ENCODE results near the gene LY6G6C. TPM values are rescaled to one million over a fixed set of nuclear protein-coding genes. Genes with fewer than 3 reads are reported as not detected.

The LY6G6C gene
- total RNA-seq, 1 donor from 2014 or later: 1.3 TPM

DNA sequence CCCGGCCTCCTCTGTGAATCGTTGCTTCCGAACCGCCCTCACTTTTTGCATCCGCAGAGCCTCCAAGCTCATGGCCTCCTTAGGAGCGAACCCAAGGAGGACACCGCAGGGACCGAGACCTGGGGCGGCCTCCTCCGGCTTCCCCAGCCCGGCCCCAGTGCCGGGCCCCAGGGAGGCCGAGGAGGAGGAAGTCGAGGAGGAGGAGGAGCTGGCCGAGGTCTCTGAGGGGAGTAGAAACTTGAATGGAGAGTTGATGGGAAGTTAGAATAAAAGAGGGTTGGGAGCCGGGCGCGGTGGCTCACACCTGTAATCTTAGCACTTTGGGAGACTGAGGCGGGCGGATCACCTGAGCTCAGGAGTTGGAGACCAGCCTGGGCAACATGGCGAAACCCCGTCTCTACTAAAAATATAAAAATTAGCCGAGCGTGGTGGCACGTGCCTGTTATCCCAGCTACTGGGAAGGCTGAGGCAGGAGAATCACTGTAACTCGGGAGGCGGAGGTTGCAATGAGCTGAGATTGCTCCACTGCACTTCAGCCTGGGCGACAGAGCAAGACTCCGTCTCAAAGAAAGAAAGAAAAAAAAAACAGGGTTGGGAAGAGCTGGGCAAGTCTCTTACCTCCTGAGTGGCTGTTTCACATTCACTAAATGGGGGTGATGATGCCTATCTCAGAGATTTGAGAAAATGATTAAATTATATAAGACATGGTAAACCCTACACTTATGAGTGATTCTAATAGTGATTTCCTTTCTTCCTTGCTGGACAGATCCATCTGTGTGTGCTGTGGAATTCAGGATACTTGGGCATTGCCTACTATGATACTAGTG is 19.1 kb upstream of the LY6G6C start:
- peaks cover 2% of the 10 kb centered on the region for H3K36me3 Mint-ChIP-seq
- no peaks in the 10 kb centered on the region for H3K27me3 Mint-ChIP-seq (ENCODE audit: low read depth)
- no peaks in the 10 kb centered on the region for H3K9me3 Mint-ChIP-seq
- H3K4me1 Mint-ChIP-seq: peaks cover 51% of the 10 kb centered on the region
- peak overlapping the region; percentile 85 for H3K4me3 Mint-ChIP-seq
- DNase-seq (ENCODE audit: low spot score in 2 of 2, unreplicated experiment in 2 of 2): no peak
- H3K27ac Mint-ChIP-seq: peak overlapping the region; percentile 95
- TF ChIP-seq, protein P1, sequence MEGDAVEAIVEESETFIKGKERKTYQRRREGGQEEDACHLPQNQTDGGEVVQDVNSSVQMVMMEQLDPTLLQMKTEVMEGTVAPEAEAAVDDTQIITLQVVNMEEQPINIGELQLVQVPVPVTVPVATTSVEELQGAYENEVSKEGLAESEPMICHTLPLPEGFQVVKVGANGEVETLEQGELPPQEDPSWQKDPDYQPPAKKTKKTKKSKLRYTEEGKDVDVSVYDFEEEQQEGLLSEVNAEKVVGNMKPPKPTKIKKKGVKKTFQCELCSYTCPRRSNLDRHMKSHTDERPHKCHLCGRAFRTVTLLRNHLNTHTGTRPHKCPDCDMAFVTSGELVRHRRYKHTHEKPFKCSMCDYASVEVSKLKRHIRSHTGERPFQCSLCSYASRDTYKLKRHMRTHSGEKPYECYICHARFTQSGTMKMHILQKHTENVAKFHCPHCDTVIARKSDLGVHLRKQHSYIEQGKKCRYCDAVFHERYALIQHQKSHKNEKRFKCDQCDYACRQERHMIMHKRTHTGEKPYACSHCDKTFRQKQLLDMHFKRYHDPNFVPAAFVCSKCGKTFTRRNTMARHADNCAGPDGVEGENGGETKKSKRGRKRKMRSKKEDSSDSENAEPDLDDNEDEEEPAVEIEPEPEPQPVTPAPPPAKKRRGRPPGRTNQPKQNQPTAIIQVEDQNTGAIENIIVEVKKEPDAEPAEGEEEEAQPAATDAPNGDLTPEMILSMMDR (IDR thresholded peaks at IDR 0.05; ENCODE audit: unreplicated experiment): no peak

DNA sequence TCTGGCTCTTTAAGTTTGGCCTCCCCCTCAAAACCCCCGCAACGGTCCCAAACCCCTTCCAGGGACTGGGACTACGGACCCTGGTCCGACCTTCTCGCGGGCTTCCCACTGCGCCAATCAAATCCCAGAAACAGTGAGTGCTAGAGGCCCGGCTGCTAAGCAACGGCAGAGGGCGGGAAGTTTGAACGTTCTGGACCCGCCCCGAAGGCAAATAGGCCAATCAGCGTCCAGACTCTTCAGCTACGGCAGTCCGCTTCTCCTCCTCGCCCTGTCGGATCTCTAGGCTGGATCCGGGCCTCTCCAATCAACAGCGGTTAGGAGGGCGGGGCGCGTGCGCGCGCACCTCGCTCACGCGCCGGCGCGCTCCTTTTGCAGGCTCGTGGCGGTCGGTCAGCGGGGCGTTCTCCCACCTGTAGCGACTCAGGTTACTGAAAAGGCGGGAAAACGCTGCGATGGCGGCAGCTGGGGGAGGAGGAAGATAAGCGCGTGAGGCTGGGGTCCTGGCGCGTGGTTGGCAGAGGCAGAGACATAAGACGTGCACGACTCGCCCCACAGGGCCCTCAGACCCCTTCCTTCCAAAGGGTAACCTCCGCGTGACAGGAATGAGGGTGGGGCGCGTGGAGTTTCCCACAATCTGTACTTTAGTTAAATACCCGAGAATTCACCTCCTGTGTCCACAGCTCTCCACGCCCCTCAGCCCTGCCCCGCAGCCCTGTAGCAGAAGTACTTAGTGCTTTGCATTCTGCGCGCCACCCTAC is 18.3 kb upstream of the LY6G6C start, which contains the start of gene MSH5:
MSH5 (plus strand) TSS at position 367 of the 758 bp plus-strand sequence. CDS start 462 bp downstream, outside the sequence.
- no peaks in the 10 kb centered on the region for H3K9me3 Mint-ChIP-seq
- peak; percentile 96 to 98 for DNase-seq (ENCODE audit: low spot score in 2 of 2, unreplicated experiment in 2 of 2)
- H3K4me3 Mint-ChIP-seq: peak within 1 kb of the TSS; percentile 85
- TF ChIP-seq, protein P1 (IDR thresholded peaks at IDR 0.05; ENCODE audit: unreplicated experiment): no peak
- H3K27me3 Mint-ChIP-seq (ENCODE audit: low read depth): no peaks in the 10 kb centered on the region
- peak within 1 kb of the TSS; percentile 99 for H3K27ac Mint-ChIP-seq
- peaks cover 2% of the 10 kb centered on the region for H3K36me3 Mint-ChIP-seq
- peaks cover 58% of the 10 kb centered on the region for H3K4me1 Mint-ChIP-seq

DNA sequence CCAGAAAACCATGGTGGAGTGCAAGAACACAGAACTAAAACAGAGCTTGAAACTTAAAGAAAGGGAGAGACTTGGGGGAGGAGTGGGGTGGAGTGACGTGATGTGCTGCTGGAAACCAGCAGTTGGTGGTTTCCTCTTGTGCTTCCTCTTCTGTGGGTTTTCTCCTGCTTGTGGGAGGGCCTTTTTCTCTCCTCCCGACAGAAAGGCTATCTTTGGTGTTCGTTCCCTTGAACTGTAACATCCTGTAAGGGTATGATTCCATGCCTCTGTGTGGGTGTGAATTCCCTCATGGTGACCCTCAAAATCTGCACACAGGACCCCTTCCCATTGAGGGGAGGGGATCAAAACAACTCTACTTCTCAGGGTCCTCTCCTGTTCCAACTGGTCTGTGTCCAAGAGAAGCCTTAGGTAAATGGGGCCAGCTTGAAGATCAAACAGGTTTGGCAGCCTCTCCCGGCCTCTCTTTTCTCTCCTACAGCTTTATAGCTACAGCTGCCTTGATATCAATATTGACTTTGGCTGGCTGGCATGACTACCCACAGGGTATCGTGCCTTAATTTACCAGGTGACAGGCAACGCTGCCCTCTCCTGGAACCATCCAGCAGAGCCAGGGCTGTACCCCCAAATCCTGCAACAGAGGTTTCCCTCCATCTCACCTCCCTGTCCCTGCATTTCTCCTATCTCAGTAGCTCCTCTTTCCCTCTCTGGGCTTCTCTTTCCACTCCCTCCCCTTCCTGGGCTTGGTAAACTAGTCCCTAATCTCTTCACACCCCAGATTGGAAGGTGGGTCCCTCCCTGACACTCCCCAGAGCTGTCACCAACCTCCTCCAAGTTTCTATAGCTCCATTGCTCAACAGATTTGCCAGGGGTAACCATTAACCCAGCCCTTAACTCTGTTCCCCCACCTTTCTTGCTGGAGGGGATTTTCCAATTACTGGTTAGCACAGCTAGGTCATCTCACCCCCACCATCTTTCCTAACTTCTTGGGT is 16.7 kb upstream of the LY6G6C start:
- H3K9me3 Mint-ChIP-seq: no peaks in the 10 kb centered on the region
- no peak for DNase-seq (ENCODE audit: low spot score in 2 of 2, unreplicated experiment in 2 of 2)
- H3K4me3 Mint-ChIP-seq: peak overlapping the region; percentile 82
- H3K27ac Mint-ChIP-seq: peak overlapping the region; percentile 99
- TF ChIP-seq, protein P1 (IDR thresholded peaks at IDR 0.05; ENCODE audit: unreplicated experiment): no peak
- H3K4me1 Mint-ChIP-seq: peaks cover 63% of the 10 kb centered on the region
- peaks cover 7% of the 10 kb centered on the region for H3K36me3 Mint-ChIP-seq
- H3K27me3 Mint-ChIP-seq (ENCODE audit: low read depth): no peaks in the 10 kb centered on the region

DNA sequence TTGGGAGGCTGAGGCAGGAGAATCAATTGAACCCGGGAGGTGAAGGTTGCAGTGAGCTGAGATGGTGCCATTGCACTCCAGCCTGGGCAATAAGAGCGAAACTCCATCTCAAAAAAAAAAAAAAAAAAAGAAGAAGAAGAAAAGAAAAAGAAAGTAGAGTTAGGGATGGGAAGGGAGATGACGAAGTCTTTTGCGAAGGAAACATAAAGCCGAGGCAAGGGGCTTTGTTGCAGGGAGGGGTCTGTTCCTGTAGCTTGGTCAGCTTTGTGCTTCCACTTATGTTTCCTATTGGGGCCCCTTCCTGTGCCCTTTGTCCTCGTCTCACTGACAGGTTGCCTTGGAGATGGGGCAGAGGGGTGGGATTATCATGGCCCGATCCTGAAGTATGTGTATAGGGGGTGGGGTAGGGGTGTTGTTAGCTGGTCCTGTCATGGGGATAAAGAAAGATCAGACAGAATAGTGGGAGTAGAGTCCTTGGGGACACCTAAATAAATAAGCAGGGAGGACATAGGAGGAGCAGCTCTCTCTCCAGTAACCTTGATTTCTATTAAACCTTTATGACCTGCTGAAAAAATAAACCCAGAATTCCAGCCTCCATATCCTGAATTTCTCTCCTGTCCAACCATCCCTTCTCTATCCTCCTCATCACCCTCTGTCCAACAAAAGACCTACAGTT is 15.9 kb upstream of the LY6G6C start:
- H3K27ac Mint-ChIP-seq: peak overlapping the region; percentile 99
- TF ChIP-seq, protein P1 (IDR thresholded peaks at IDR 0.05; ENCODE audit: unreplicated experiment): no peak
- no peaks in the 10 kb centered on the region for H3K27me3 Mint-ChIP-seq (ENCODE audit: low read depth)
- no peak for DNase-seq (ENCODE audit: low spot score in 2 of 2, unreplicated experiment in 2 of 2)
- H3K9me3 Mint-ChIP-seq: no peaks in the 10 kb centered on the region
- H3K4me3 Mint-ChIP-seq: peak overlapping the region; percentile 82
- H3K4me1 Mint-ChIP-seq: peaks cover 63% of the 10 kb centered on the region
- peaks cover 10% of the 10 kb centered on the region for H3K36me3 Mint-ChIP-seq
